Right lobe of liver (tissue), 4 donors: ENCODE data around the gene PRKCZ.

Experiments used
- CTCF ChIP-seq, 4 donors: fragments of 200-600 bp in 3 of 4; fragments of 450-650 bp in 1 of 4; IDR thresholded peaks; one replicate each; pipeline versions ENCODE4 v1.5.1 to v1.8.0; 2016 to 2022; ENCODE audit warnings: antibody characterized with exemption in 4 of 4, mild to moderate bottlenecking in 2 of 4
- POLR2A ChIP-seq: fragments of 450-650 bp; IDR thresholded peaks from one replicate; pipeline ENCODE4 v1.6.1; 2017; ENCODE audit warnings: antibody characterized with exemption, mild to moderate bottlenecking
- donor health status: DM: no; HTN: no; CAD: no.
- donor health status: DM: no; HTN: no; CAD: no.
- donor health status: DM: no; HTN: yes; CAD: no.

DNA sequence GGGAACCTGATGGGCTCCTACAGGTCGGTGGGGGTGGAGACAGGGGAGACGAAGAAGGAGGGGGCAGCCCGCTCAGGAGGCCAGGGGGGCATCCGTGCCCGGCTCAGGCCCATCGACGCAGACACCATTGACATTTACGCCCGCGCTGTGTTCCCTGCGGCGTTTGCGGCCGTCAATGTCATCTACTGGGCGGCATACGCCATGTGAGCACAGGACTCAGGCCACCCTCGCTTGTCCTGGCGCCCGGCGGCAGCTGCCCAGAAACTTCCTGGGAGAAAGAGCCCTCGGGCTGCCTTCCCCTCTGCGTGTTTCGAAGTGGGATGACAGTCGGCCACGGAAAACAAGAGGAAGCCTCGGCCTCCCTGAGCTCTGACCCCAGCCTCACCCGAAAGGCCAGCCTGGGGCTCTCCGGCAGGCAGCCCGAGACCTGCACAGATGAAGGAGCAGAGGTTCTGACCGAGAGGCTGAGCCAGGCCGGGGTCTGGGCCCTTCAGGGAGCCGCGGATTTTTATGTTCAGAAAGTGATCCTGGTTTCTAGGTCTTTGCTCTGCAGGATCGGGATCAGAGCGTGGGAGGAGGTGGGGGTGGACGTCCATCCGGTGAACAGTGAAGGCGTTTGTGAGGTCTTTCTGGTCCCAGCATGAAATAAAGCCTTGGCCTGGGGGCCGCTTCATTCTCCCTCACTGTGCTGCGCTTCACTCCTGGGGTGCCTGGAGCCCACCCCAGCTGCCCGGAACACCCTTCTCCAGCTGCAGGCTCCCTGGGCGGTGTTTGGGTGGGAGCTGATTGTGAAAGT lies 19.9 kb upstream of the PRKCZ start:
- TF ChIP-seq CTCF (IDR thresholded peaks at IDR 0.05), result no peak
- no peak for TF ChIP-seq POLR2A
